Endothelial cell of umbilical vein (primary cell): Measurements from ENCODE around the gene ZBTB7A. TPM values are rescaled to one million over a fixed set of nuclear protein-coding genes. Genes with fewer than 3 reads are reported as not detected.

Experiments
- BruUV-seq: library from RNA; stranded (reverse); fragments of 400-500 nt; replicated peaks from 2 replicates; lab custom pipeline; 2021; lab: Mats Ljungman, UMichigan
- CTCF ChIA-PET: fragments of 300-600, 350-600 bp; sonication (Branson Sonifier 250); formaldehyde crosslinking; loops from one replicate; lab custom pipeline; 2021; ENCODE audit warnings: antibody characterized with exemption, inconsistent platforms; lab: Charles Lee
- POLR2A ChIA-PET: fragments of 300-600, 350-600 bp; sonication (Branson Sonifier 250); formaldehyde crosslinking; loops from one replicate; lab custom pipeline; 2021; ENCODE audit warnings: antibody characterized with exemption, inconsistent platforms; lab: Charles Lee
- DNase-seq: peaks from one replicate; pipeline ENCODE4 v3.0.0-alpha.2; 2011; ENCODE audit warnings: low read depth, low spot score
- FAIRE-seq: peaks from 2 replicates; lab custom pipeline; 2011; peaks lifted over from hg19 to GRCh38; lab: Jason Lieb, UNC
- H2AFZ ChIP-seq: 2 replicates; pipeline ENCODE4 v1.6.0; 2012; ENCODE audit warnings: low read depth, low read length, control low read depth, inconsistent platforms
- H3K27ac ChIP-seq: 2 replicates; pipeline ENCODE4 v1.5.1; 2011; ENCODE audit warnings: low read depth, mild to moderate bottlenecking, control low read depth, low read length, moderate library complexity; ENCODE audit not compliant: insufficient read depth
- H3K27me3 ChIP-seq, 2 experiments: 2 replicates each; pipeline versions ENCODE4 v1.6.0 to v1.6.1; 2011; ENCODE audit warnings: low read length in 2 of 2, mixed read lengths in 1 of 2; ENCODE audit not compliant: control insufficient read depth in 2 of 2, insufficient read depth in 2 of 2
- H3K36me3 ChIP-seq, 2 experiments: 2 replicates in 1 of 2; 3 replicates in 1 of 2; pipeline ENCODE4 v1.5.1; 2011; ENCODE audit warnings: low read length in 2 of 2, mild to moderate bottlenecking in 1 of 2, moderate library complexity in 1 of 2; ENCODE audit not compliant: control insufficient read depth in 2 of 2, insufficient read depth in 2 of 2; ENCODE audit errors: extremely low read depth in 1 of 2
- H3K4me1 ChIP-seq: 3 replicates; pipeline ENCODE4 v1.5.1; 2011; ENCODE audit warnings: mild to moderate bottlenecking, low read length; ENCODE audit not compliant: control insufficient read depth, insufficient read depth; ENCODE audit errors: extremely low read depth
- H3K4me2 ChIP-seq: 2 replicates; pipeline ENCODE4 v1.6.1; 2011; ENCODE audit warnings: low read length, control low read depth, mixed read lengths; ENCODE audit not compliant: insufficient read depth
- H3K4me3 ChIP-seq, 3 experiments: fragments of 200-600 bp in 1 of 3; sonication (generic), shearing (Covaris generic) in 1 of 3; replicated peaks in 1 of 3; 2 replicates each; pipeline ENCODE4 v1.5.1; 2011 to 2016; ENCODE audit warnings: control low read depth in 3 of 3, low read length in 3 of 3, mild to moderate bottlenecking in 2 of 3, inconsistent platforms in 1 of 3, low read depth in 1 of 3, moderate library complexity in 1 of 3; ENCODE audit not compliant: insufficient read depth in 1 of 3
- H3K79me2 ChIP-seq: 2 replicates; pipeline ENCODE4 v1.6.0; 2012; ENCODE audit warnings: low read length, inconsistent platforms; ENCODE audit not compliant: control insufficient read depth, insufficient read depth
- H3K9ac ChIP-seq: replicated peaks from 2 replicates; pipeline ENCODE3; 2011; ENCODE audit warnings: low read length, control low read depth; ENCODE audit not compliant: insufficient read depth; ENCODE audit errors: extremely low read depth
- H3K9me1 ChIP-seq: replicated peaks from 3 replicates; pipeline ENCODE4 v1.6.0; 2011; ENCODE audit warnings: mild to moderate bottlenecking, low read length; ENCODE audit not compliant: control insufficient read depth, insufficient read depth; ENCODE audit errors: extremely low read depth
- H3K9me3 ChIP-seq: replicated peaks from 2 replicates; pipeline ENCODE4 v1.5.1; 2012; ENCODE audit warnings: low read length, inconsistent platforms; ENCODE audit not compliant: control insufficient read depth, insufficient read depth
- H4K20me1 ChIP-seq: replicated peaks from 2 replicates; pipeline ENCODE3; 2011; ENCODE audit warnings: mild to moderate bottlenecking, low read length; ENCODE audit not compliant: control insufficient read depth, insufficient read depth; ENCODE audit errors: extremely low read depth
- EZH2 ChIP-seq: IDR thresholded peaks from 2 replicates; pipeline ENCODE4 v1.6.1; 2012; ENCODE audit warnings: borderline replicate concordance, low read depth, mild to moderate bottlenecking, moderate library complexity, low read length, inconsistent platforms; ENCODE audit not compliant: severe bottlenecking
- FOS ChIP-seq: IDR thresholded peaks from 2 replicates; pipeline ENCODE4 v1.6.1; 2011; ENCODE audit warnings: mild to moderate bottlenecking, low read length, moderate library complexity, borderline replicate concordance; ENCODE audit not compliant: insufficient read depth
- GATA2 ChIP-seq: IDR thresholded peaks from 2 replicates; pipeline ENCODE4 v1.7.0; 2011; ENCODE audit warnings: low read depth, mild to moderate bottlenecking, moderate library complexity, mixed read lengths, low read length; ENCODE audit not compliant: insufficient read length, insufficient read depth
- JUN ChIP-seq: IDR thresholded peaks from 2 replicates; pipeline ENCODE4 v1.6.1; 2011; ENCODE audit warnings: borderline replicate concordance, low read depth; ENCODE audit not compliant: insufficient read length, insufficient read depth
- MYC ChIP-seq: IDR thresholded peaks from one replicate; pipeline ENCODE4 v1.6.1; 2011; ENCODE audit warnings: mild to moderate bottlenecking, low read depth, low read length
- POLR2A ChIP-seq: IDR thresholded peaks from 2 replicates; pipeline ENCODE4 v1.6.1; 2012; ENCODE audit warnings: low read depth, mild to moderate bottlenecking, control low read depth, low read length
- POLR2AphosphoS5 ChIP-seq: IDR thresholded peaks from 2 replicates; pipeline ENCODE4 v1.6.1; 2012; ENCODE audit warnings: low read depth, mild to moderate bottlenecking, control low read depth, low read length, moderate library complexity; ENCODE audit not compliant: insufficient read depth
- dilution Hi-C: fragments of 300-500 bp; cut with MboI; formaldehyde crosslinking; loops from one replicate; pipeline ENCODE4 v1.15.0; 2019; ENCODE audit warnings: low sequenced_read_pairs; ENCODE audit not compliant: extremely low pct_ligation_motif_present
- intact Hi-C: fragments of 100-400 bp; cut with micrococcal nuclease; formaldehyde crosslinking; loops from one replicate; pipeline ENCODE4 v1.10.0; 2022
- polyA plus RNA-seq, 4 experiments: library from polyadenylated mRNA; depleted of rRNA in 3 of 4; stranded (reverse) in 3 of 4; unstranded in 1 of 4; fragments of >200 nt; gene quantifications; 2 replicates each; pipeline versions ENCODE4 v1.2.1 to v1.2.3, GENCODE V29; 2011 to 2012; ENCODE audit warnings: missing spikeins in 1 of 4
- total RNA-seq: library from RNA; stranded (reverse); gene quantifications from 2 replicates; pipeline ENCODE4 v1.2.3, GENCODE V29; 2021
- TF ChIP-seq, protein P1 (sequence below), 2 donors: IDR thresholded peaks; 1 replicate in 1 of 2; 2 replicates in 1 of 2; pipeline ENCODE4 v1.5.1; 2011; ENCODE audit warnings: low read length in 2 of 2, mild to moderate bottlenecking in 2 of 2, moderate library complexity in 2 of 2, control low read depth in 1 of 2, inconsistent platforms in 1 of 2, low read depth in 1 of 2; ENCODE audit not compliant: insufficient read depth in 1 of 2; ENCODE audit errors: extremely low read depth in 1 of 2
- TF ChIP-seq, protein P2 (sequence below): IDR thresholded peaks from 2 replicates; pipeline ENCODE4 v1.6.1; 2011; ENCODE audit not compliant: insufficient read depth, insufficient read length

ZBTB7A gene
- total and polyA plus RNA-seq, 2 donors (not counting 3 experiments of a cell fraction or from before 2014, with no cell fraction given), result 8.2 to 29.0 TPM

DNA sequence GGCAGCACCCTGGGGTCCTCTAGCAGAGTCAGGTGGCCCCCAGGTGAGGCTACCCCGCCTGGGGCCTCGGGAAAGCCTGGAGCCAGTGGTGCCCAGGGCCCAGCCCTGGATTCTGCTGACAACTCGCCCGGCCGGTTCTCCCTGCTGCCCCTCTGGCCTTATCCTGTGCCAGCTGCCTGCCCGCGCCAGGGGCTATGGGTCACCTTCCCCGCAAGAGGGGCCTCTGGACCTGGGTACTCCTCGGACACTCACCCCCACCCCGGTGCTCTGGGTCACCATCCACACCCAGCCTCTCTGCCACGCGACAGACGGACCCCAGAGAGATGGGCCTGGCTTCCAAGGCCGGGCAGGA is 24.0 kb downstream of the ZBTB7A start:
- no peak for DNase-seq
- CTCF ChIA-PET, result no interaction called here
- H3K36me3 ChIP-seq, result peaks cover under 1 to 9% of the 10 kb centered on the region in 2 experiments
- H3K27me3 ChIP-seq, result no peaks in the 10 kb centered on the region
- intact Hi-C loops, result no loop called here
- POLR2A ChIA-PET, result no interaction called here
- H3K4me2 ChIP-seq, result no peak overlapping the region
- H4K20me1 ChIP-seq, result no peaks in the 10 kb centered on the region
- peaks cover 23% of the 10 kb centered on the region for H3K79me2 ChIP-seq
- dilution Hi-C loops, result no loop called here
- H3K4me1 ChIP-seq, result no peaks in the 10 kb centered on the region
- FAIRE-seq, result no peak
- no peaks in the 10 kb centered on the region for H3K9me1 ChIP-seq
- H3K9ac ChIP-seq, result no peak overlapping the region
- TF ChIP-seq MYC, result no peak
- no peak for TF ChIP-seq JUN
- TF ChIP-seq POLR2A, result no peak
- TF ChIP-seq, protein P1, sequence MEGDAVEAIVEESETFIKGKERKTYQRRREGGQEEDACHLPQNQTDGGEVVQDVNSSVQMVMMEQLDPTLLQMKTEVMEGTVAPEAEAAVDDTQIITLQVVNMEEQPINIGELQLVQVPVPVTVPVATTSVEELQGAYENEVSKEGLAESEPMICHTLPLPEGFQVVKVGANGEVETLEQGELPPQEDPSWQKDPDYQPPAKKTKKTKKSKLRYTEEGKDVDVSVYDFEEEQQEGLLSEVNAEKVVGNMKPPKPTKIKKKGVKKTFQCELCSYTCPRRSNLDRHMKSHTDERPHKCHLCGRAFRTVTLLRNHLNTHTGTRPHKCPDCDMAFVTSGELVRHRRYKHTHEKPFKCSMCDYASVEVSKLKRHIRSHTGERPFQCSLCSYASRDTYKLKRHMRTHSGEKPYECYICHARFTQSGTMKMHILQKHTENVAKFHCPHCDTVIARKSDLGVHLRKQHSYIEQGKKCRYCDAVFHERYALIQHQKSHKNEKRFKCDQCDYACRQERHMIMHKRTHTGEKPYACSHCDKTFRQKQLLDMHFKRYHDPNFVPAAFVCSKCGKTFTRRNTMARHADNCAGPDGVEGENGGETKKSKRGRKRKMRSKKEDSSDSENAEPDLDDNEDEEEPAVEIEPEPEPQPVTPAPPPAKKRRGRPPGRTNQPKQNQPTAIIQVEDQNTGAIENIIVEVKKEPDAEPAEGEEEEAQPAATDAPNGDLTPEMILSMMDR (IDR thresholded peaks at IDR 0.05; ENCODE audit: extremely low read depth in 1 of 2, insufficient read depth in 1 of 2, low read depth in 1 of 2, low read length in 2 of 2), result no peak
- TF ChIP-seq FOS, result no peak
- no peak for TF ChIP-seq GATA2
- no peak for TF ChIP-seq EZH2
- TF ChIP-seq, protein P2, sequence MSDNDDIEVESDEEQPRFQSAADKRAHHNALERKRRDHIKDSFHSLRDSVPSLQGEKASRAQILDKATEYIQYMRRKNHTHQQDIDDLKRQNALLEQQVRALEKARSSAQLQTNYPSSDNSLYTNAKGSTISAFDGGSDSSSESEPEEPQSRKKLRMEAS, result no peak
- no peak for TF ChIP-seq POLR2AphosphoS5
- no peaks in the 10 kb centered on the region for H3K9me3 ChIP-seq
- BruUV-seq, result no TSS peak
- no peak overlapping the region for H3K27ac ChIP-seq
- no peak overlapping the region for H3K4me3 ChIP-seq
- H2AFZ ChIP-seq, result no peak overlapping the region
